ENCODE results near the gene STAT5B. TPM values are rescaled to one million over a fixed set of nuclear protein-coding genes. Genes with fewer than 3 reads are reported as not detected.

STAT5B gene
- total and polyA plus RNA-seq, 9 of the 15 experiments (the other 6 are each of a cell fraction or from before 2014, with no cell fraction given) = 20.8 to 176 (median 92.4) TPM

GRCh38 chr17:42322382-42323267 lies 46.4 kb upstream of the STAT5B start:
- Histone ChIP-seq H3K9ac (ENCODE audit: insufficient read depth in 1 of 2, low read depth in 2 of 2, low read length in 2 of 2) (peak overlapping the region; percentile 20 to 100; a peak in 3 of 4 replicates), H3K36me3 (ENCODE audit: control insufficient read depth, insufficient read depth, low read length) (peaks cover 79% of the 10 kb centered on the region), H3K79me2 (ENCODE audit: control insufficient read depth, insufficient read depth, low read length) (peaks cover 35% of the 10 kb centered on the region), H3K9me1 (ENCODE audit: control insufficient read depth, insufficient read depth, low read length) (no peaks in the 10 kb centered on the region), H3K4me1 (replicated peaks in 1 of 2; ENCODE audit: control insufficient read depth in 2 of 2, insufficient read depth in 2 of 2, low read length in 2 of 2) (peaks cover 46 to 50% of the 10 kb centered on the region in 2 experiments), H3K9me3 (replicated peaks; ENCODE audit: control insufficient read depth, insufficient read depth, low read depth, low read length) (no peaks in the 10 kb centered on the region), H2AFZ (ENCODE audit: low read depth, low read length) (no peak overlapping the region), H3K4me2 (ENCODE audit: insufficient read depth, low read length) (peak overlapping the region; percentile 36; the same call in 1 of the 2 replicates), H3K27ac (ENCODE audit: extremely low read depth, low read depth, low read length) (peak overlapping the region; percentile 100), H4K20me1 (replicated peaks; ENCODE audit: control insufficient read depth, insufficient read depth, low read length) (no peaks in the 10 kb centered on the region), H3K4me3 (no peak overlapping the region), H3K27me3 (ENCODE audit: control insufficient read depth in 2 of 2, insufficient read depth in 2 of 2, low read length in 2 of 2) (no peaks in the 10 kb centered on the region)
- in situ Hi-C loops (cut with MboI) = loop anchor here (5.0 kb wide), 2 partner anchors 80 to 205 kb away; no protein-coding TSS in a partner anchor
- BruUV-seq (replicated peaks) = no TSS peak
- WGBS (ENCODE audit: insufficient coverage, low coverage, missing lambda C conversion rate) = 13% methylated on average over 10 of the region's 10 CpGs
- ChIA-PET CTCF (ENCODE audit: low intra/inter-chr PET ratio) (interaction anchor here (0.6 to 3.2 kb wide), 14 partner anchors 9 to 520 kb away, joined by 3 to 46 read pairs (median 3); partner anchors contain the start of gene ATP6V0A1), POLR2A (interaction anchor here (0.6 to 1.5 kb wide), 6 partner anchors 9 to 455 kb away, joined by 3 to 6 read pairs (median 3); no protein-coding TSS in a partner anchor)
- ATAC-seq (peak; percentile 80), FAIRE-seq (peak; percentile 97), DNase-seq (ENCODE audit: extremely low read depth in 1 of 4, low spot score in 3 of 4) (peak; percentile 91 to 98 (median 93))
- intact Hi-C loops (cut with micrococcal nuclease) = loop anchor here (1.0 to 5.0 kb wide), 6 partner anchors 65 to 205 kb away; partner anchors contain the start of genes ATP6V0A1 and STAT3
- TF ChIP-seq GTF2E2 (tag; IDR thresholded peaks at IDR 0.05) = no peak
- TF ChIP-seq TRIM24 (IDR thresholded peaks at IDR 0.05) = no peak
- TF ChIP-seq EWSR1 (IDR thresholded peaks at IDR 0.05; ENCODE audit: borderline replicate concordance, low read depth, partially characterized antibody) = no peak
- TF ChIP-seq ZNF511 (CRISPR knock-in tag; IDR thresholded peaks at IDR 0.05) = 0 out of 2 replicates have a peak, but pooled peaks have one; percentile 31
- peak; percentile 81; the same call in 1 of the 2 replicates for TF ChIP-seq TFAP4 (CRISPR knock-in tag; IDR thresholded peaks at IDR 0.05; ENCODE audit: borderline replicate concordance)
- TF ChIP-seq POLR2G (IDR thresholded peaks at IDR 0.05; ENCODE audit: low read depth, low read length) = no peak
- TF ChIP-seq CHAMP1 (IDR thresholded peaks at IDR 0.05) = no peak
- TF ChIP-seq THAP7 (CRISPR knock-in tag; IDR thresholded peaks at IDR 0.05) = no peak
- no peak for TF ChIP-seq ZC3H8 (IDR thresholded peaks at IDR 0.05)
- TF ChIP-seq PYGO2 (tag; IDR thresholded peaks at IDR 0.05) = no peak
- TF ChIP-seq HBP1 (CRISPR knock-in tag; IDR thresholded peaks at IDR 0.05) = no peak
- TF ChIP-seq KDM4B (IDR thresholded peaks at IDR 0.05; ENCODE audit: borderline replicate concordance in 2 of 2, low read depth in 1 of 2) = 0 out of 4 replicates have a peak, but pooled peaks of 1 of the 2 experiments have one; percentile 47

All from K562 (cell line).